Naive thymus-derived CD8-positive, alpha-beta T cell (primary cell): Measurements from ENCODE around the gene TBXA2R. TPM values are rescaled to one million over a fixed set of nuclear protein-coding genes. Genes with fewer than 3 reads are reported as not detected.
"Not testable (repeated sequence)": the region's sequence is repeated elsewhere in the genome, so short reads cannot be mapped to it uniquely, and the experiment has no call there.

Experiments
- ATAC-seq, 2 donors: fragments of 150-1000 bp; cut with Tn5 transposase in 1 of 2; sonication (Bioruptor Pico), chemical (Tn5 transposase) in 1 of 2; 1 replicate in 1 of 2; 2 replicates in 1 of 2; pipeline ENCODE4 v1.10.0; 2021; ENCODE audit warnings: mild to moderate bottlenecking in 2 of 2, moderate library complexity in 2 of 2
- POLR2A ChIA-PET: fragments of 350-600 bp; sonication (Branson Sonifier 250); formaldehyde crosslinking; loops from one replicate; lab custom pipeline; 2021; ENCODE audit warnings: antibody characterized with exemption; lab: Charles Lee
- DNase-seq, 10 donors: peaks; one replicate each; pipeline versions ENCODE4 v3.0.0 to v3.0.0-alpha.2; 2020 to 2022
- H3K27ac Mint-ChIP-seq, 10 donors: one replicate each; pipeline ENCODE4 v1.8.0; 2020 to 2022; ENCODE audit warnings: mild to moderate bottlenecking in 10 of 10, mixed read lengths in 10 of 10, moderate library complexity in 4 of 10, inconsistent platforms in 1 of 10
- H3K27me3 Mint-ChIP-seq, 5 donors: one replicate each; pipeline ENCODE4 v1.8.0; 2021 to 2022; ENCODE audit warnings: mixed read lengths in 5 of 5
- H3K36me3 Mint-ChIP-seq, 3 donors: one replicate each; pipeline ENCODE4 v1.8.0; 2020 to 2022; ENCODE audit warnings: mixed read lengths in 3 of 3, mild to moderate bottlenecking in 2 of 3, inconsistent platforms in 1 of 3
- H3K4me1 Mint-ChIP-seq, 4 donors: one replicate each; pipeline ENCODE4 v1.8.0; 2021 to 2022; ENCODE audit warnings: mixed read lengths in 4 of 4
- H3K4me3 Mint-ChIP-seq, 10 donors: one replicate each; pipeline ENCODE4 v1.8.0; 2020 to 2022; ENCODE audit warnings: mild to moderate bottlenecking in 10 of 10, mixed read lengths in 10 of 10, moderate library complexity in 6 of 10, inconsistent platforms in 1 of 10
- H3K9me3 Mint-ChIP-seq, 9 donors: one replicate each; pipeline ENCODE4 v1.8.0; 2020 to 2022; ENCODE audit warnings: mixed read lengths in 9 of 9, mild to moderate bottlenecking in 3 of 9, inconsistent platforms in 1 of 9, moderate library complexity in 1 of 9
- polyA plus RNA-seq, 3 donors: library from polyadenylated mRNA; unstranded; fragments of 300-500 nt; fragmentation: Illumina TruSeq; gene quantifications; one replicate each; pipeline ENCODE4 v1.2.3, GENCODE V29; 2021
- total RNA-seq, 8 experiments: library from RNA in 2 of 8; stranded (reverse) in 2 of 8; gene quantifications; one replicate each; pipeline ENCODE4 v1.2.3 and lab custom pipeline; 2021 to 2026

The TBXA2R gene
- total and polyA plus RNA-seq, 5 experiments from 2014 or later: 11.7 to 26.9 (median 19.1) TPM

DNA sequence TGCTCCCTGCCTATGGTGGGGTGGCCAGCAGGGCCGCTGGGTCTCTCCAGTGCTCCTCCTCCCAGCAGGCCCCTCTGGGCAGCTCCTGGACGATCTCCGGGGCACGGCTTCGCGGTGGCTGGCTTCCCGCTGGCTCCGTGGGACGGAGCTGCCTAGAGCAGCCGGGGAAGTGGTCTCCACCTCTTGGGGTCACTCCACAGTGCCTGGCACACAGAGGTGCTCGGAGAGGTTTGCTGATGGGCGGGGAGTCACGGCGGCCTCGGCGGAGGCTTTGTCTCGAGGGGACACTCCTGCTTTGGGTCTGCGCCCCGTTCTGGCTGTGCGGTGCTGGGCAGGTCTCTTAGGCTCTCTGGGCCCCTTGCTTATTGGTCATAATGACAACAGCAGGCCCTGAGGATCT lies 29.8 kb upstream of the TBXA2R start:
- H3K4me1 Mint-ChIP-seq: peaks cover 0 to 4% (median 0%) of the 10 kb centered on the region in 4 donors
- H3K4me3 Mint-ChIP-seq: no peak overlapping the region
- no peak for ATAC-seq
- no peaks in the 10 kb centered on the region for H3K9me3 Mint-ChIP-seq
- H3K27me3 Mint-ChIP-seq: no peaks in the 10 kb centered on the region
- POLR2A ChIA-PET: no interaction called here
- peaks cover 0 to 19% (median 0%) of the 10 kb centered on the region in 3 donors for H3K36me3 Mint-ChIP-seq
- H3K27ac Mint-ChIP-seq: no peak overlapping the region
- DNase-seq: no peak

DNA sequence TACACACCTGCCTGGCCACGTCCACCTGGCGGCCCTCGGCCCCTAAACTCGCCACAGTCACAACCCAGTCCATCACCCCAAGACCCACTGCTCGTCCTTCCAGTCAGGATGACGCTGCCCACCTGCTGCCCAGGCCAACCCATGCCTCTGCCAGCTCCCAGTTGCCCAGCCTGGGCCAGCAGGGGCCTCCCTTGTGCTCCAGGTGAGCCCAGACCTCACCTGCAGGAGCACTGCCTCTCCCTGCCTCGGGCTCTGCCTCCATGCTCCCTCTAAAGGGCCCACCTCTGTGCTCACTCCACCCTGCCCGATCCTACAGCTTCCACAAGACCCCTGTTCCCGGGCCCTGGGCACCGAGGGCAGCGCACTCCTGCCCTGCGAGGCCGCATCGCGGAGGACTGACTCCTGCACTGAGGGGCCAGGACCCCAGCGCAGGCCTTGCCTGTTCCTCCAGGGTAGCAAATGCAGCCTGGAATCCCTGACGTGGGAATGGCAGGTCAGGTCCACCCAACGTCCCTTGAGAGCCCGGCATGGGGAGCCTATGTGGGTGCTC lies 27.9 kb upstream of the TBXA2R start:
- peaks cover 0 to 14% (median 0%) of the 10 kb centered on the region in 3 donors for H3K36me3 Mint-ChIP-seq
- no peaks in the 10 kb centered on the region for H3K27me3 Mint-ChIP-seq
- no peak for ATAC-seq
- peak overlapping the region in 2 of 10 donors; percentile 49 to 86 for H3K27ac Mint-ChIP-seq
- no peaks in the 10 kb centered on the region for H3K9me3 Mint-ChIP-seq
- DNase-seq: no peak
- peak overlapping the region in 1 of 10 donors; percentile 20 for H3K4me3 Mint-ChIP-seq
- POLR2A ChIA-PET: no interaction called here
- H3K4me1 Mint-ChIP-seq: peaks cover 0 to 6% (median 0%) of the 10 kb centered on the region in 4 donors

DNA sequence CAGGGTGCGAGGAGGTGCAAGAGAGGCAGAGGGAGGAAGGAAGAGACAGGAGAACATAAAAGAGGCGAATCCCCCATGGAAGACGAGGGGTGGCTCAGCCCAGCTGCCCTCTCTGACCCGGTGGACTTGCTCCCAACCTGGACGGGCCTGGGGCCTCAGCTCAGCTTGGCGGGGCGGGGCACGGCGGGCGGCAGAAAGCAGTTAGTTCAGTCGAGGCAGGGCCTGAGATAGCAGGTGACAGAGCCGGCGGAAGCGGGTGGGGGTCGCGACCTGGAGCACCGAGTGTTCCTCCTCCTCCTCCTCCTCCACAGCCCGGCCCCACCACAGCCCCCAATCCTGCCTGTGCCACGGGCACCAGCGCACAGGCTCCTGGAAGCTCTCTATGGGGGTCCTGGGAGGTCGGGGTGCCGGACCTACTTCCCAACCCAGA lies 26.9 kb upstream of the TBXA2R start:
- DNase-seq (no peak), ATAC-seq (no peak)
- Mint-ChIP-seq H3K4me3 (no peak overlapping the region), H3K27ac (no peak overlapping the region), H3K27me3 (no peaks in the 10 kb centered on the region), H3K4me1 (peaks cover 0 to 5% (median 0%) of the 10 kb centered on the region in 4 donors), H3K36me3 (peaks cover 0 to 7% (median 0%) of the 10 kb centered on the region in 3 donors), H3K9me3 (no peaks in the 10 kb centered on the region)
- POLR2A ChIA-PET: no interaction called here

DNA sequence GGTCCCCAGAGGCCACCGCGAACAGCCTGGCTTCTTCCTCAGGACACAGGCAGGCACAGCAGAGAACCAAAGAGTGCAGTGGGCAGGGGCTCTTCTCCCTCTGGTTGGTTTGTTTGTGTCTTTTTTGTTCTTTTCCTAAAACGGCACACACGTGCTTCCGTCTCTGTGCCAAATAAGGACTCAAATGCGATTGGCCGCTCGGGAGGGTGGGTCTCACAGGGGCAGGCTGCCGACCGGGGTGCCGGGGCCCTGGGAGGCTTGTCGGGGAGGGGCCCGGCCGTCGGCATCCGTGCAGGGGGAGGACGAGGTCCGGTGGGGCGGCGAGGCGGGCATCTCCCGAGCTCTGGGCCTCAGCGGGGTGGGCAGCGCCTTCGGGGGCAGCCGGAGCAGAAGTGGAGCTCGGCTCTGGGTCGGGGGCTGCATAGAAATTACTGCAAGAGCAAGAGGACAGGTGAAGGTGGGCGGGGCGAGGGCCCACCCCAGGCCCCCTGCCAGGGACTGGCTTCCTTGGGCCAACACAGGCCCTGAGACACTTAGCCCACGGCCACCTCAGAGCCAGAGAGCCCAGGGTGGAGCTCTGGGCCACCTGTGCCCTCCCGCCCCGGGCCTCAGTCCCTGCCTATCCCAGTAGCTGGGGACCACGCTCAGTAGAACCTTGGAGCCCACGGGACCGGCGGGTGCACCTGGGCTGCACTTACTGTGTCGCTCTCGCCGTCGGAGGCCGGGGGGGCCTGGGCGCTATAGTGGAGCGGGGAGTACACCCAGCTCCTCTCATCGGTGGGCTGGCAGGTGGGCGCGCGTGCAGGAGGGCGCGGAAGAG lies 26.3 kb upstream of the TBXA2R start:
- Mint-ChIP-seq H3K27me3 (no peaks in the 10 kb centered on the region), H3K4me3 (no peak overlapping the region), H3K9me3 (no peaks in the 10 kb centered on the region), H3K36me3 (peaks cover 0 to 4% (median 0%) of the 10 kb centered on the region in 3 donors), H3K4me1 (peaks cover 0 to 4% (median 0%) of the 10 kb centered on the region in 4 donors), H3K27ac (peak overlapping the region in 1 of 10 donors; percentile 11)
- no peak for DNase-seq
- no peak for ATAC-seq
- POLR2A ChIA-PET: no interaction called here

DNA sequence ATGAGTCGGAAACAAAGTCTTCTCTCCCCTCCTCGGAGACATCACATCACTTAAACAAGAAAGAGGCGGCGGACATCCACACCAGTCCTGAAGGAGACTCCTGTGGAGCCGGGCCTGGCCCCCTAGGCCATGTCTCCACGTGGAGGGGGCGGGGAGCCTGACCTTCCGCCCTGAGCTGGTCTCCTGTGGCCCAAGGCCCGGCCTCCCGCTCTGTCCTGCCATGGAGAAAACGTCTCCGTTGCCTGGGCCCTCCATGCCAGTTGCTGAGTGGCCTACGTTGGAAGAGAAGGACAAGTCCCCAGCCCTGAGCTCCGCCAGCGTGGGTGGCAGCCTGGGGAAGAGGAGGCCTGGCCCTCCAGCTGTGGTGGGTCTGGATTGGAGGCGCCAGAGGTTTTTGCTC lies 25.4 kb upstream of the TBXA2R start:
- Mint-ChIP-seq H3K4me3 (no peak overlapping the region), H3K27me3 (no peaks in the 10 kb centered on the region), H3K36me3 (peaks cover 0 to 4% (median 0%) of the 10 kb centered on the region in 3 donors), H3K4me1 (peaks cover 1 to 4% (median 3%) of the 10 kb centered on the region in 4 donors), H3K27ac (no peak overlapping the region), H3K9me3 (no peaks in the 10 kb centered on the region)
- ATAC-seq (no peak), DNase-seq (no peak)
- POLR2A ChIA-PET: no interaction called here

DNA sequence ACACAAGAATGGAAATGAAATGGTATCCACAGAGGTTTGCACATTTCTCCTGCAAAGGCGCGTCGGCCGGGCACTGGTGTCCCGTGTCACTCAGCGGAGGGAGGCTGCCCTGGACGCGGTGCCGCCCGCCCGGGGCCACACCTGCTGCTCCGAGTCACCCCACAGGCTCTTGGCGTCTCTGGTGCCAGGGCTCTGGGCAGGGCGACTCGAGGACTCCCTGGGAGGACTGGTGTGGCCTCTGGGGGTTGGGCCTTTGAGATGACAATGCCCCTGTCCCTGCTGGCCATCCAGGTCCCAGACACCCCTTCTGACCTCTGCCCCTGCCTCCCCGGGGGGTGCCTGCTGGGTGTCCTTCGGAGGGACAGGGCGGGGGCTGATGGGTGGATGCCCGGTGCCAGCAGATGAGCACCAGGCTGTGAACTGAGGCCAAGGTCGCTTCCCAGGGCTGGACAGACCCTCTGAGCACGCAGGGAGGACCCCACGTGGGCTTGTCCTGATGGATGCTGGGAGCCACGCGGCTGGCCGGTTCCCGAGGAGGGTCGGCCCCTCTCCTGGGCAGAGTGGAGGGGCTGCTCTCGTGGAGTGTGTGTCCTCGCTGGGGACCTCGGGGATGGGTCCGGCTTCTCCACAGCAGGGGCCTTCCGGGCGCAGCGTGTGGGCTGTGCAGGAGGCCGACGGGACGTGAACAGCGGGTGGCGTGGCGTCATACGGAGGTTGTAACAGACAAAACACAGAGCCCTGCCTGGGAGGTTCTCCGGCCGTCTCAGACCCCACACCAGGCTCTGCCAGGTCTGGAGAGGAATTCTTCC lies 24.6 kb upstream of the TBXA2R start:
- H3K36me3 Mint-ChIP-seq: peaks cover 0 to 4% (median 0%) of the 10 kb centered on the region in 3 donors
- no peaks in the 10 kb centered on the region for H3K27me3 Mint-ChIP-seq
- H3K4me1 Mint-ChIP-seq: peaks cover 9 to 12% (median 10%) of the 10 kb centered on the region in 4 donors
- H3K4me3 Mint-ChIP-seq: no peak overlapping the region
- ATAC-seq: no peak
- H3K27ac Mint-ChIP-seq: no peak overlapping the region
- POLR2A ChIA-PET: no interaction called here
- no peaks in the 10 kb centered on the region for H3K9me3 Mint-ChIP-seq
- no peak for DNase-seq

DNA sequence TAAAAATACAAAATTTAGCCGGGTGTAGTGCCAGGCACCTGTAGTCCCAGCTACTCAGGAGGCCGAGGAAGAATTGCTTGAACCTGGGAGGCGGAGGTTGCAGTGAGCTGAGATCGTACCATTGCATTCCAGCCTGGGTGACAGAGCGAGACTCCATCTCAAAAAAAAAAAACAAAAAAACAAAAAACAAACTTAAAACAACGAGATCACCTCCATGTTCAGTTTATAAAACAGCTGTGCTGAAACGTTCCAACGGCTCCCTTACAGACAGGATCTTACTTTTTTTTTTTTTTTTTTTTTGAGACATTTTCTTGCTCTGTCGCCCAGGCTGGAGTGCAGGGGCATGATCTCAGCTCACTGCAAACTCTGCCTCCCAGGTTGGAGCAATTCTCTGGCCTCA lies 22.1 kb upstream of the TBXA2R start:
- H3K4me1 Mint-ChIP-seq: peaks cover 18 to 34% (median 29%) of the 10 kb centered on the region in 4 donors
- not testable (repeated sequence) for H3K9me3 Mint-ChIP-seq, H3K4me3 Mint-ChIP-seq, H3K27me3 Mint-ChIP-seq, ATAC-seq, H3K27ac Mint-ChIP-seq, DNase-seq, H3K36me3 Mint-ChIP-seq
- POLR2A ChIA-PET: interaction anchor here (0.6 kb wide), 1 partner anchor 33 kb away, joined by 5 read pairs; no protein-coding TSS in a partner anchor

DNA sequence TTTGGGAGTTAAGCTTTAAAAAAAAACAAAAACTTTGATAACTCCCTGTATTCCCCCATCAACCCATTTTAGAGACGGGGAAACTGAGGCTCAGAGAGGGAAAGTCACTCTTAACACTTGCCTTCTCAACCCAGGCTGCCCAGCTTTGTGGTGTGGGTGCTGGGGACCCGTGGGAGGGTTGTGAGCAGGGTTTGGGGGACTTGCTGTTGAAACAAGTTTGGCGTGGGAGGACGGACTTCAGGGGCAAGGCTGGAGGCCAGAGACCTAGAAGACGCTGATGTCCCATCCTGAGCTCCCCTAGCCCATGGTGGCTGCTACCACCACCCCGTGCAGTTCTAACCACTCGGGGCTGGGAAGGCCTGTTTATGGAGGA lies 20.7 kb upstream of the TBXA2R start:
- H3K36me3 Mint-ChIP-seq: peaks cover 0 to 6% (median 0%) of the 10 kb centered on the region in 3 donors
- H3K4me1 Mint-ChIP-seq: peaks cover 18 to 39% (median 30%) of the 10 kb centered on the region in 4 donors
- DNase-seq (no peak), ATAC-seq (no peak)
- H3K4me3 Mint-ChIP-seq: peak overlapping the region in 7 of 10 donors; percentile 58 to 99 (median 93)
- POLR2A ChIA-PET: interaction anchor here (0.6 to 1.6 kb wide), 7 partner anchors 19 to 73 kb away, joined by 3 to 8 read pairs (median 4); partner anchors contain the start of genes GIPC3 and MFSD12
- no peaks in the 10 kb centered on the region for H3K9me3 Mint-ChIP-seq
- H3K27me3 Mint-ChIP-seq: no peaks in the 10 kb centered on the region
- peak overlapping the region in 9 of 10 donors; percentile 98 to 100 (median 99) for H3K27ac Mint-ChIP-seq

DNA sequence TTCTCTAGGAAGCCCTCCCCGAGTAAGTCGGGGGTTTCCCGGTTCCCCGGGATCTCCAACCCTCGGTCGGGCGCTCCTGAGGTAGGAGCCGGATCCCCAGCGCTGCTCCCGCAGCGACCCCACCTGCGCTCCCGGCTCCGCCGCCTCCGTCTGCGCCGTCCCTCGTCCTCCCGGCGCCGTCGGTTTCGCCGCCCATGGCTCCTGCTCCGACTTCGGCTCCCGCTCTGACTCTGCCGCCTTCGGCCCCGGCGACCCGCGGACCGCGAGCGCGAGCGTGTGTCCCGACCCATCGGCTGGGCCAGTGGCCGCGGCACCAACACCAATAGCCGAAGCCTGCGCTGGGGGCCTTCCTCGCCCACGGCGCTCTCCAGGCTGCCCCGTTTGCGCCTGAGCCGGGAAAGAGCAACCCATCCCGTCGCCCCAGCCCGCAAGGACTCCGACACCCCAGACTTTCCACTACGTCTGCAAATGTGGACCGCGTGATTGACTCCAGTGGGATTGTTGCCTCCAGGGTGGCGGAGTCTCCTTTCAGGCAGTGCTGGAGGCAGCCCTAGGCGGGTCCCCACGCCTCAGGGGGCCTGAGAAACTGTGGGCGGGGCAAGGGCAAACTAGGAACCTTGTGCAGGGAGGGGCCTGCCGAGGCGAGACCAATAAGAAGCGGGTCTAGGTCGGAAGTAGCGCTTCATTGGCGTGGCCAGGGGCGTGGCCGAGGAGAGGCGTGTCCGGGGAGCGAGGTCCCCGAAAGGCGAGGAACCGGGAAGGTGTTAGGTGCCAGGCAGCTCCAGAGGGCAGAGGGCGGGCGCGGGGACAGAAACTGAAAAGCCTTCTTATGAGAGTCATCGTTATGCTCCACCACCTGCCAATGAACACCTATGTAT lies 20.0 kb upstream of the TBXA2R start, which contains the start of gene CACTIN:
Gene CACTIN (minus strand): TSS at position 318 of the 878 bp plus-strand sequence. CDS start 28 bp downstream, at position 290.
- DNase-seq (peak; percentile 96 to 100 (median 98)), ATAC-seq (peak; percentile 95 to 98)
- Mint-ChIP-seq H3K27ac (peak within 1 kb of the TSS; percentile 98 to 100 (median 99)), H3K4me3 (peak within 1 kb of the TSS; percentile 88 to 99 (median 93)), H3K36me3 (peaks cover 0 to 12% (median 0%) of the 10 kb centered on the region in 3 donors), H3K27me3 (no peaks in the 10 kb centered on the region), H3K9me3 (no peaks in the 10 kb centered on the region), H3K4me1 (peaks cover 20 to 39% (median 30%) of the 10 kb centered on the region in 4 donors)
- POLR2A ChIA-PET: interaction anchor here (1.0 to 1.6 kb wide), 5 partner anchors 18 to 72 kb away, joined by 3 to 8 read pairs (median 7); partner anchors contain the start of gene MFSD12

DNA sequence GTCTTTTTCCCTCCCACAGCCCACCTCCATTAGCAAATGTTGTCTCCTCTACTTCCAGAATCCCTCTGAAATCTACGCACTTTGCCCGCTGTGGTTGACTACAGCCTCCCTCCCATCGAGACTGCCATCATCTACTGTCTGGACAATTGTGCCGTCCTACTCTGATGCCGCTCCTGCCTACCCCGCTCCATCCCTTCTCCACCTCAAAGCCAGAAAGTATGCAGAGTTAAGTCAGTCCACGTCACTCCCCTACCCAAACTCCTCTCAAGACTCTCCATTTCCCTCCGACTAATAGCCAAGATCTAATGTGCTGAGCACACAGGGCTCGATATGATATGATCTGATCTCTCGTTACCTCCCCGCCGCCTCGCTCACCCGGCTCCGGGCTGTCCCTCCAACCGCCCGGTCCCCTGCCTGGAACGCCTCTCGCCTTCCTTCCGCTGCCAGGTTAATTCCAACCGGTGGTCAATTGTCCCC lies 19.4 kb upstream of the TBXA2R start:
- Mint-ChIP-seq H3K4me1 (peaks cover 20 to 39% (median 30%) of the 10 kb centered on the region in 4 donors), H3K27ac (peak overlapping the region; percentile 90 to 100 (median 98)), H3K27me3 (no peaks in the 10 kb centered on the region), H3K9me3 (no peaks in the 10 kb centered on the region), H3K36me3 (peaks cover 0 to 15% (median 0%) of the 10 kb centered on the region in 3 donors), H3K4me3 (peak overlapping the region; percentile 88 to 99 (median 93))
- POLR2A ChIA-PET: no interaction called here
- DNase-seq (peak in 1 of 10 donors; percentile 32), ATAC-seq (peak in 1 of 2 donors; percentile 6)

DNA sequence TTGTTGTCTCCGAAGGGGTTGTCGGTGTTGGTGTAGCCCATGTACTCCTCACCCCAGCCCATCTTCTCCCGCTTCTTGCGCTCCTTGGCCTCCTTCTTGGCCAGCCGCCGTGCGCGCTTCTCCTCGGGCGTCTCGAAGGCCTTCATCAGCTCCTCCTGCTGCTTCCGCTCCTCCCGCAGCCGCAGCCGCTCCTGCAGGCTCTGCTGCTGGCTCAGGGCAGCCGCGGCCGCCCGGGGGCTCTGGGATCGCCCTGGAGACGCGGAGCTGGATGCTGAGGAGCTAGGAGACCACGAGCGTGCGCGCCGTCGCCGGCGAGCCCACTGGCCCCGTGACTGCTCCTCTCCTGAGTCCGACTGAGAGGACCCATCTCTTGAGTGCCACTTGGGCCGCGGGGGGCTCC lies 17.0 kb upstream of the TBXA2R start:
- POLR2A ChIA-PET: interaction anchor here (1.6 kb wide), 1 partner anchor 14 kb away, joined by 4 read pairs; no protein-coding TSS in a partner anchor
- no peaks in the 10 kb centered on the region for H3K27me3 Mint-ChIP-seq
- H3K4me1 Mint-ChIP-seq: peaks cover 18 to 41% (median 30%) of the 10 kb centered on the region in 4 donors
- no peaks in the 10 kb centered on the region for H3K9me3 Mint-ChIP-seq
- H3K27ac Mint-ChIP-seq: peak overlapping the region in 2 of 10 donors; percentile 26 to 87
- DNase-seq: no peak
- H3K4me3 Mint-ChIP-seq: peak overlapping the region in 3 of 10 donors; percentile 57 to 99 (median 82)
- H3K36me3 Mint-ChIP-seq: peaks cover 0 to 23% (median 0%) of the 10 kb centered on the region in 3 donors
- ATAC-seq: no peak
